Left colon (tissue), 2 donors: ENCODE results near the gene BTBD2. TPM values are rescaled to one million over a fixed set of nuclear protein-coding genes. Genes with fewer than 3 reads are reported as not detected.
"Not testable (repeated sequence)": the region's sequence is repeated elsewhere in the genome, so short reads cannot be mapped to it uniquely, and the experiment has no call there.

ENCODE experiments used
- ATAC-seq: fragments of 200-7000 bp; cut with Tn5 transposase; one replicate; pipeline ENCODE4 v1.9.1; 2020; ENCODE audit warnings: mild to moderate bottlenecking, moderate library complexity
- DNase-seq, 2 donors: peaks; one replicate each; pipeline ENCODE4 v3.0.0-alpha.2; 2020
- intact Hi-C, 2 donors: fragments of 100-400 bp; cut with DNase I in 1 of 2; cut with micrococcal nuclease in 1 of 2; formaldehyde crosslinking; loops; one replicate each; pipeline versions ENCODE4 v1.11.2 to v1.14.0; 2022; cut with DNase I, micrococcal nuclease
- total RNA-seq, 2 donors: library from RNA; stranded (reverse); fragmentation: NEBNext Ultra II Directional; extraction: Animal tissue kit (Norgen Biotek cat#: 25700); gene quantifications; one replicate each; pipeline ENCODE4 v1.2.1, GENCODE V29; 2021
- donor health status: DM: no; HTN: no; CAD: no.
- donor health status: DM: yes; HTN: yes; CAD: no.

Gene BTBD2
- total RNA-seq, 2 donors from 2014 or later: 73.1 to 73.7 TPM

DNA sequence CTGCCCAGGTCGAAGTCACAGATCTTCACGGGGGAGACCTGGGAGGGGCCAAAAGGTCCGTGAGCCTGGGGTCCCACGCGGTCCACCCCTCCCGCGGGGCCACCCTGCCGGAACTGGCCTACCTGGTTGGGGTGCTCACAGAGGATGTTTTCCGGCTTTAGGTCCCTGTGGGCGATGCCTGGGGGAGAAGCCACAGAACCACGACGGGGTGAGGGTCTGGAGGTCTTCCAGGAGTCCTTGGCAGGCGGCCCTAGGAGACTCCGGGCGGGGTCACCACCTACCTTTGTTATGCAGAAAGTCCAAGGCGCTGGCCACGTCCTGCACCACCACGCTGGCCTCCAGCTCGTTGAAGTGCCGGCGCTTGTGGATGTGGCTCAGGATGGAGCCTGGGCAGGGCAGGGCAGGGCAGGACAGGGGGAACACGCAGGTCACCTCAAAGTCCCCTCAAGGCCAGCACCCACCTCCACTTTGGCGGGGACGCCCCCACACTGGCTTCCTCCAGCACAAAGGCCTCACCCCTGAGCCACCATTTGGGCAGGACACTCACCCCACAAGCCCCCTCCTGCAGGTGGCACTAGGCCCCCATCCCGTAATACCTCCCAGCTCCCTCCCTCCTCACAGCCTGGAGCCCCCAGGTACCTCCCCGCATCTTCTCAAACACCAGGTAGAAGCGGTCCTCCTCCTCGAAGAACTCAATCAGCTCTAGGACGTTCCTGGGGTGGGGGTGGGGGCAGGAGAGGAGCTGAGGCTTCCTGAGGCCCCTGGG is 27.2 kb upstream of the BTBD2 start:
- intact Hi-C loops: no loop called here
- ATAC-seq: peak; percentile 16
- DNase-seq: peak; percentile 54 to 61

DNA sequence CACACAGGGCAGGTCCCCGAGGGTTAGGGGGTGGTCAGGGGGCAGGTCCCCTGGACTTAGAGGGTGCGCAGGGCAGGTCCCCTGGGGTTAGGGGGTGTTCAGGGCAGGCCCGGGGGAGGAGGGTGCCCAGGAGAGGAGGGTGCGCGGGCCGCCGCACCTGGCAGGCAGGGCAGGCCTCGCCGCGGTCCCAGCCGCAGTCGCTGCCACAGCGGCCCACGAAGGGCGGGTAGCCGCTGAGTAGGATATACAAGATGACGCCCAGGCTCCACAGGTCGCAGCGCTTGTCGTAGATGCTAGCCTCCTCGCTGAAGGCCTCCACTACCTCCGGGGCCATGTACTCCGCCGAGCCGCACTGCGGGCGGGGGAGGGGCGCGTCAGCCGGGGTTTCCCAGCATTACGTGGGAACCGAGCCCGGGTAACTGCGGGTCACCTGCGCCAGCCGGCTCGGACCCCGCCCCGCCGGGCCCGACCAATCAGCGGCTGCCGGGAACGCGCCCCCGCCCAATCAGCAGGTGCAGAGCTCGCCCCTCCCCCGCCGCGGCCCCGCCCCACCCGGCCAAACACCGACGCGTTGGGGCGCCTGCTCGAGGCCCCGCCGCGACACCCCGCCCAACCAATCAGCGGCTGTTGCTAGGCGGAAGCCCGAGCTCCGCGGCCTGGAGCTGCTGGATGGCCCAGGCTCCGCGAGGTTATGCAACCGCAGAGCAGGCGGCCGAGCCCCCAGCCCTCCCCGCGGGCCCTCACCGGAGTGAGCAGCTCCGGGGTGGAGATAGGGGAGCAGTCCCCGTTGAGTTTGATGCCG is 26.4 kb upstream of the BTBD2 start:
- DNase-seq (peak; percentile 98 to 99), ATAC-seq (peak; percentile 87)
- intact Hi-C loops: no loop called here

DNA sequence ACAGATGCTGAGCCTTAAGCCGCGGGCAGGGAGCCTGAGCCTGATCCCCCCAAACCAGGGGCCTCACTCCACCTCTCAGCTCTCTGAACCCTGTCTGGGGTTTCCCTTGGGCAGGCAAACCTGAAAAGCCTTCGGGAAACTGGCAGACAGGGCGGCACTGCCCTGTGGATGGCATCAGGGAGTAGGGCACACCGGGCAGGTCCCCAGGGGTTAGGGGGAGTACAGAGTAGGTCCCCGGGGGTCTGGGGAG is 25.8 kb upstream of the BTBD2 start:
- intact Hi-C loops: no loop called here
- ATAC-seq: no peak
- DNase-seq: peak in 1 of 2 donors; percentile 45

DNA sequence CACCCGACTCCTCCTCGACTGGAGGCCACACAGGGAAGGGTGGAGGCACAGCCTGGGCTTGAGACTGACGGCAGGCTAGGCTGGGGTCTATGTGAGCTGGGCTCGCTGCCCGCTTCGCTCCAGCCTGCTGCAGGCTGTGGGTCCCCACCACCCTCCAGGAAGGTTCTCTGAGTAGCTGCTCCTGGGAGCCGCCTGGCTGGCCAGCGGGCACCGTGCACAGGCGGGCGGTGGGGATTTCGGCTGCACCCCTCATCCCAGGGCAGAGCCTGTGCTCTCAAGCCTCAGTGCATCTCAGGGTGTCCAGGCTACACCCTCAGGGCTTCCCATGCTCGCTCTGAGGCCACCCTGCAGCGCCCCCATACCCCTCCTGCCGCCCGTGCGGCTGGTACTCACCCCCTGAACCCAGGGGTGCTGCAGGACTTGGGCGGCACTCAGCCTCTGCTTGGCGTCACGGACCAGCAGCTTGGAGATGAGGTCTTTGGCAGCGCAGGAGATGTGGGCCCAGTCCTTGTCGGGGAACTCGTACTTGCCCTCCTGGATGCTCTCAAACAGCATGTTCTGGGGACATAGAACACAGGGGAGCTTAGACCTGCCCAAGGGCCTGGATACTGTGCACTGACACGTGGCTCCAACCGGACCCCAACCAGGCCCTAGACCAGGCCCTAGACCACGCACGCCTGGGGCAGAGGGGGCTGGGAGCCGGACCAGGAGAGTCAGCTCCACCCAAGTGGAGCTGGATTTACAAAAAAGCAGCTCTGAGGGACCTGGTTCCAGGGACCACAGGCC is 25.3 kb upstream of the BTBD2 start:
- intact Hi-C loops: no loop called here
- ATAC-seq: no peak
- DNase-seq: peak; percentile 17 to 29

DNA sequence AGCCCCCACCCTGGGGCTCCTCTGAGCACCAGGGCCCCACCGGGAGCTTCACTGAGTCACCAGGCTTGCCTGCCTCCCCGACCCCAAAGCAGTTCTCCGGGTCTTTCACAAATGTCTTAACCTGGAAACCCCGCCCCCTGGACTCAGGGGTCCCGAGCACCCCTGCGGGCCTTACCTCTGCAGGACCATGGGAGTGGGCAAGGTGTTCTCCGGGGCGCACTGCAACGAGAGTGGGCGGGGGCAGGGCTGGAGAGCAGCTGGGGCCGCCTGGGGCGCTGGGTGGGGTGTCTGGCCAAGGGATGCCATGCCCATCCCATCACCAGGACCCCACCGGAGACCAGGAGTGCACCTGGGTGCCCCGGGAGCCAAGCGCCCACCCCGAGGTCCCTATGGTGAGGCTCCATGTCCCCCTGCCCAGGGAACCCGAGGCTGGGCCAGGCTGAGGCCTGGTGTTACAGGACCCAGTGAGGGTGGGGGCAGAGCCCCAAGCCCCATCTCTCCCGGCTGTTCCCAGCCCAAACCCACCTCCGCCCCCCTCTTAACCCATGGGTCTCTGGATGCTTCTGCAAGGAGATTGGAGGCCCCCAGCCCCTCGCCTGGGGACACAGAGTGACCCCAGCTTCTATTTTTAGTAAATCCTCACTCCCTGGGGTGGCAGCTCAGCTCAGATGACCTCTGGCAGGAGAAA is 24.6 kb upstream of the BTBD2 start:
- ATAC-seq (no peak), DNase-seq (peak; percentile 30 to 31)

DNA sequence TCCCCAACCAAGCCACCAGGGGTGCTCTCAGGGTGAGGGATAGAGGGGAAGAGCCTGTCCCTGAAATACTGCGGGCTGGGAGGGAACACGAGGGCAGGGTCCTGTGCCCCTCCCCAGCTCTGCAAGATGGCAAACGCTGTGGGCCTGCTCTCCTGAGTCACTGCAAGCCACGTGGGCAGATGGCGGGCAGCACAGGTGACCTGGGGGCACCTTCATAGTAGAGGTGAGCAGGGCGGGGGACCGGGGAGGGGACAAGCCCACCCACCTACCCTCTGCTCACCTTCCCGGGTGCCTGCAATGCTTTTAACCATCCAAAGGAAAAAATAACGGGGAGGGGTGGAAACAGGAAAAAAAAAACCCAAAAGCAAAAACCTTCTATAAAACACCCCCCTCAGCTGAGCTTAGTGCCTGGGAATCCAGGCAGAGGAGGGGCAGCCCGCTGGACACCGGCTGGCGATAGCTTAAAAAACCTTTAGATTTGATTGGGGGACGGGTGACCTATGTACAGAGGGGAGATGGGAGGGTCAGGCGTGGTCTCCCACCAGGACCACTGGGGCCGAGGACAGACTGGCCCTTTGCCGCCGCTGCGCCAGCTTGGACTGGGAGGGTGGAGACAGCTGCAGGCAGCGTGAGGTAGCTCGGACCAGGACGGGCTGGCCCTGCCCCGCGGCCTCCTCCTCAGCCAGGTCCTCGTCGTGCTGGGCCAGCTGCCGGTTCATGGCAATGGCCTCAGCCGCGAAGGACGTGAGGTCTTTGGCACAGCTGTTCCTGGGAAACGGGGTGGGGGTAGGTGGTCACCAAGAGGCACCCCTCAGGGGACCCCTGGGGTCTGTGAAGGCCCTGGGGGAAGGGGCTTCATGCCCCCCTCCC is 23.8 kb upstream of the BTBD2 start:
- ATAC-seq: no peak
- DNase-seq: peak in 1 of 2 donors; percentile 30
- intact Hi-C loops: no loop called here

More for the DNA sequence above, 24.6 kb upstream of the BTBD2 start:
- intact Hi-C loops: no loop called here

DNA sequence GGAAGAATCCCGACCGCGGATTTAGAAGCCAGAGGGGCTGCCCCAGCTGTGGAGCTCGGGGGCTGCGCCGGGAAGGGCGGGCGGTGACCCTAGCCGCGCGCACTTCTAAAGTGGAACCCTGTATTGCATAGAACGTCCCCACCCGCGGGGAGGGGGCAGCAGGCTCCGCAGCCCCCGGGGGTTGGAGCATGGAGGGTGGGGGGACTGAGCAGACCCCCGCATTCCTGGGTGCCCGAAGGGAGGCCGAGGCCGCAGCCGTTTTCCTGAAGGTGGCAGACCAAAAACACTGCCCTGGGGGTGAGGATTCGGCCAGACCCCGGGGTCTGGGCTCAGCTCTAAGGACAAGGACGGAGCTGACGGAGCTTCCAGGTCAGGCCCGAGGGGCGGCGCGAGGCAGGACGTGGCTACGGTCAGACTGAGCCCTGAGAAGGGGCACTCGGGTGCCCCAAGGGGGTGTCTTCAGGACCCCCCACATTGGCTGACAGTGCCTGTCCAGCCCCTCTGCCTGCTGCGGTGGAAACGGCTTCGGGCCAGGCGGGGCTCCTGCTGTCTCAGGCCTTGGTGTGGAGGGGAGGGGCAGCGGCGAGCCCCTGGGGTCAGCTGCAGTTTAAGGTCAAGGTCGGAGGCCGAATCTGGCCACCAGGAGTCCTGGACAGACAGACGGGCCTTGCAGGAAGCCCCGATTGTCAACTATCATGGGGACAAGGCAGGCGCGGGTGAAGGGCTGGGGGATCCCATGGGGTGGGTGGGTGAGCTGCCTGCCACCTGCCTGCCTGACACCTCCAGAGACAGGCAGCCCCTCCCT is 23.0 kb upstream of the BTBD2 start:
- ATAC-seq: no peak
- DNase-seq: no peak
- intact Hi-C loops: no loop called here

DNA sequence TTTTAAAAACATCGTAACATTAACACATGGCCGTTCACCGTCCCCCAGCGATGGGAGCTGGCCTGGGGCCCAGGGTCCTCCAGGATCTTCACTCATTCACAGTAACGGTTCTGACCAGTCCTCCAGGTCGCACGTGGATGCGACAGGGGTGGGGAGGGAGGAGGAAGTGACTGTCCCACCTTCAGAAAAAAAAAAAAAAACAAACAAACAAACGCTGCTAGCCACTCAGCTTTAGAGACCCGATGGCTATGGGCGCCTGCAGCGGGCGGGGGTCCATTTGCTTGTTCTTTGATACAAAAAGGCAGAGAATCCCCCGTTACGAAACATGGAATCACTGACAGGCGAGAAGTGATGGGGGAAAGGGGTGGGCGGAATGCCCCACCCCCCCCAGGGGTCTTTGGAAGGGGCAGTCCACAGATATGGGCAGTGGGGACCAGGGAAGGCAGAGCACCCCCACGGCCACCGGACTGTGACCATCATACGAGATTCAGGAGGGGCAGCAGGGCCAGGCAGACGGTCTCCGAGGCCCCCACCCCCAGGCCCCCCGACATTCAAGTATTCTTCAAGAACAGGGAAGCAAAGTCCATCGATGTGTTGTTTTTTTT is 22.2 kb upstream of the BTBD2 start:
- ATAC-seq (no peak), DNase-seq (no peak)
- intact Hi-C loops: no loop called here

DNA sequence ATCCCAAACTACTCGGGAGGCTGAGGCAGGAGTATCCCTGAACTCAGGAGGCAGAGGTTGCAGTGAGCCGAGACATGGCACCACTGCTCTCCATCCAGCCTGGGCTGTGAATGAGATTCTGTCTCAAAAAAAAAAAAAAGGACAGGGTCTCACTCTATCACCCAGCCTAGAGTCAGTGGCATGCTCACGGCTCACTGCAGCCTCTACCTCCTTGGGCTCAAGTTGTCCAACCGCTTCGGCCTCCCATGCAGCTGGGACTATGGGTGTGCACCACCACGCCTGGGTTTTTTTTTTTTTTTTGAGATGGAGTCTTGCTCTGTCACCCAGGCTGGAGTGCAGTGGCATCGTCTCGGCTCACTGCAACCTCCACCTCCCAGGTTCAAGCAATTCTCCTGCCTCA is 20.9 kb upstream of the BTBD2 start:
- no peak for ATAC-seq
- DNase-seq: no peak
- intact Hi-C loops: no loop called here

DNA sequence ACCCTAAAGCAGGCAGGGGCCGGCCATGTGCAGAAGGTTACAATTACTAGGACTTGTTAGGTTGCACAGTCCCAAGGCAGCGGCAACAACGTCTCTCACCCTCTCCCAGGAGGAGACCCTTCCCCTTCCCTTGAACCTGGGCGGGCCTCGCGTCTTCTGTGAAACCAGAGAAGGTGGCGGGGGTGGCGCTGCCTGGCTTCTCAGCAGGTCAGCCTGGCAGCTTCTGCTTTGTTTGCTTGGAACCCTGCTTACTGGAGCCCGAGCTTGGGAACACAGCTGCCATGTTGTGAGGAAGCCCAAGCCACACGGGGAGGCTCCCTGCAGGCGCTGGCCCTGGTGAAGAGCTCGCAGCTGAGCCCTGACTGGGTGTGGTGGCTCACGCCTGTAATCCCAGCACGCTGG is 20.1 kb upstream of the BTBD2 start:
- DNase-seq (peak; percentile 25 to 42), ATAC-seq (no peak)

DNA sequence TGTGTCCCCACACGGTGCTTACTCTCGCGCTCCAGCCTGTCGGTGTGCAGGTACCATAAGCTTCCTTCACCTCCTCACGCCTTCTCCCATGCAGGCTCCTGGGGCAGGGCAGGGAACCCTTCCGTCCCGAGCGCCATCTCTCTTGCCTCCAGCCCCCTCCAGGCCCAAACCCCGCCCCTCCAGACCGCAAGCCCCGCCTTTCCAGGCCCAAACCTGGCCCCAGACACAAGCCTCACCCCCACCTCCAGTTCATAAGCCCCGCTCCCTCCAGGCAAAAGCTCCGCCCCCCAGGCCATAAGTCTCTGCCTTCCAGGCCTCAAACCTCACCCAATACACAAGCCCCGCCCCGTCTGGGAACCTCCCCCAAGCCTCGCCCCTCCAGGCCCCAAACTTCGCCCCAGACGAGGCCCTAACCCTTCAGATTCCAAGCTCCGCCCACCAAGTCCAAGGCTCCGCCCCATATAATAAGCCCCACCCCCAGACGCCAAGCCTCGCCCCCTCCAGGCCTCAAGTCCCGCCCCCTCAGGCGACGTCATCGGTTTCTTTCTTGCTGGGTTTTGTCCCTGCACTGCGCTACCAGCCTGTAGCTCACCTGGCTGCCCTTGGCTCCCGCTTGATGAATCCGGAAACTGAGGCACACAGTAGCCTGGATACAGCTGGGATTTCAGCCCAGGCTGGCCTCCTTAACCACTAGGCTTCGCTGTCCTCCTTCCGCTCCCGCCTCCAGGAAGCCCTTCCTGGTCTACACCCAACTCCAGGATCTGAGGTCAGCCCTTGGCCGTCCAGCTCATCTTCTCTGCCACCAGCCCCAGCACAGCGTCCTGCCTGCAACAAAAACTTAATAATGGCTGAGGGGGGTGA is 19.4 kb upstream of the BTBD2 start:
- DNase-seq (peak; percentile 82 to 91), ATAC-seq (peak; percentile 55)
- intact Hi-C loops: no loop called here

More for the DNA sequence above, 20.1 kb upstream of the BTBD2 start:
- intact Hi-C loops: no loop called here

DNA sequence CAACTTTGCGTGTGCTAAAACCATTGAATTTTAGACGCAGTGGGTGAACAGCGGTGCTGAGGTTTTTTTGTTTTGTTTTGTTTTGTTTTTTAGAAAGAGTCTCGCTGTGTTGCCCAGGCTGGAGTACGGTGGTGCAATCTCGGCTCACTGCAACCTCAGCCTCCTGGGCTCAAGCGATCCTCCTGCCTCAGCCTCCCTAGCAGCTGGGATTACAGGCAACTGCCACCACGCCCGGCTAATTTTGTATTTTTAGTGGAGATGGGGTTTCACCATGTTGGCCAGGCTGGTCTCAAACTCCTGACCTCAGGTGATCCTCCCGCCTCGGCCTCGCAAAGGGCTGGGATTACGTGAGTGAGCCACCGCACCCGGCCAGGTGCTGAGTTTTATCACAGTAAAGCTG is 18.7 kb upstream of the BTBD2 start:
- ATAC-seq, intact Hi-C loops, DNase-seq: not testable (repeated sequence)

DNA sequence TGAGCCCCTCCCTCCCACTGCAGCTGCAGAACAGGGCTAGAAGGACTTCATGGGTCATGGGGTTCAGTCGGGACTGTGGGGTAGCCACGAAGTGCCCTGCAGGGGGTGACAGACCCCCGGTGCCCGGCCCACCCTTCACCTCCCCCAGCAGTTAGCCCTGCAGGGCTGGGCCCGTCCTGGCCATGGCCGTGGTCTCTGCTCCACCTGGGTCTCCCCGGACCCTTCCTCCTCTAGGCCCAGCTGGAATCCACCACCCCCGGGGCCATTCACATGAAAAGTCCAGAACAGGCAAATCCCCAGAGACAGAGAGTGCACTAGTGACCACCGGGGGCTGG is 18.3 kb upstream of the BTBD2 start:
- intact Hi-C loops: no loop called here
- ATAC-seq: no peak
- DNase-seq: peak; percentile 9 to 37

DNA sequence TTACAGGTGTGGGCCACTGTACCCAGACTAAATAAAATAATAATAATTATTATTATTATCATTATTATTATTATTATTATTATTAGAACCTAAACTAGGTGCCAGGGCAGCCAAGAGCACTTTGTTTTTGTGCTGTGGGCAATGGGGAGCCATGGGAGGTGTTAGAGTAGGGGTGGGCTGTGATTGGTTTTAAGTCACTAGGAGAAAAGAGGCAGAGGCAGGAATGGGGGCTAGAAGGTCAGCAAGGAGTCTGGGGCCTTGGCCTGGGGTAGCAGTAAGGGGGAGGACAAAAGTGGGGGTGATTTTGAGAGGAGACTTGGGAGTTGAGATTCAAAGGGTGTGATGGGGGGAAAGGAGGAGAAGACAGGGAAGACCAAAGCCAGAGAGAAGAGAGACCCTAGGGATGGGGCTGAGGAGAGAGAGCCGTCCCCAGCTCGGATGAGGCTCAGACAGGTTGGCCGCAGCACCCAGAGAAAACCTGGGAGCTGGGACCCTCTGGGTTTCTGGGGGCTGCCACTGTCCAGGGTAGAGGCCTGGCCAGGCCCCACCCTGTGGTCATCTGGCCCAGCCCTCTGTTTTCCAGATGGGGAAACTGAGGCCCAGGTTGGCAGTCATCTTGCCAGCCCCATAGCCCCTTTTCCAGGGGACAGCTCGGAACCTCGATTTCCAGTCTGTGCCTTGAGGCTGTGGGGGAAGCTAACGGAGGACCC is 17.8 kb upstream of the BTBD2 start:
- no peak for ATAC-seq
- intact Hi-C loops: no loop called here
- peak; percentile 8 to 26 for DNase-seq

DNA sequence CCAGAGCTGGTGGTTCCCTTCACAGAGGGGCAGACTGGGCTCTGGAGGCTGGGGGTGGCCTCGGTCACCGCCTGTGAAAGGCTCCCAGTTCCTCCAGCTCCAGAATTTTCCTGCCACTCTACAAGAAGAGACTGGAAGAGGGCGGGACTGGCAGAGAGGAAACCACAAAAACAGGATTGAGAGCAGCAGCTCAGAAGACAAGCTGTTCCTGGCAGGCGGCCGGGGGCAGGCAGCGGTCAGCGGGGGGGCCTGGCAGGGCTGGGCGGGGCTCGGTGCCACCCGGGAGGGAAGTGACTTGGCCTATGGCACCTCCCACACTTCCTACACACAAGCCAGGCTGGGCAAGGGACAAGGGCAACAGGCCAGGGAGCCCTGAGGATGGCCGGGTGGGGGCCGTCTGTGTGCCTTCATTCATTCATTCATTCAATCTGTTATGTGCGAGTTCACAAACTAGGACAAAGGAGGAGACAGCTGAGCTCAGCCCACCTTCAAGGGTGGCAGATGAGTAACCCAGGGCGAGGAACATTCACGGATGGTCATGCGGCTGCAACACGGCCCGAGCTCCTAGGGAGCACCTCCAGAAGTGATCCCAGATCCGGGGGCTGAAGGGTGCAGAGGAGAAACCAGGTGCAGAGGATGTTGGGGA is 16.9 kb upstream of the BTBD2 start:
- intact Hi-C loops: no loop called here
- peak; percentile 87 for ATAC-seq
- DNase-seq: peak; percentile 93 to 98
